HG03103 (cell line): Measurements from ENCODE around the gene BPIFB2.
"Not testable (repeated sequence)": the region's sequence is repeated elsewhere in the genome, so short reads cannot be mapped to it uniquely, and the experiment has no call there.

Experiments used
- ATAC-seq: cut with Tn5 transposase; IDR thresholded peaks from one replicate; pipeline ENCODE4 v1.9.1; 2021; ENCODE audit warnings: low read depth; ENCODE audit not compliant: unreplicated experiment

BPIFB2 gene

DNA sequence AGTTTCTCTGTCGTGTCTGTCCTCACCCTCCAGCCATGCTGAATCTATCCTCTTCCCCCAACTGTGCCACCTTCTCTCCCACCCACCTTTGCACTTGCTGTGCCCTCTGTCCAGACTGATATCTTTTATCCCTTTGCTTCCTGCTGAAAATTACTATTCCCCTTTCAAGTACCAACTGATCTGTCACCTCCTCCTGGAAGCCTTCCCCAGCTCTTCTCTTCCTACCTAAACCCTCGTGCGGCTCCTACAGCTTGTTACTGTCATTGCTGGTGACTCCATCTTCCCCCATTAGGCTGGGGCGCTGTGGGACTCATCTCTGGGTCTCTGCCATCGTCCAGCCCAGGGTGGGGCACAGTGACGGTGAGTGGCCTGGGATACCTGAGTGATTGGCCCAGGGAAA, 25.1 kb downstream of the BPIFB2 start:
- ATAC-seq: no peak

DNA sequence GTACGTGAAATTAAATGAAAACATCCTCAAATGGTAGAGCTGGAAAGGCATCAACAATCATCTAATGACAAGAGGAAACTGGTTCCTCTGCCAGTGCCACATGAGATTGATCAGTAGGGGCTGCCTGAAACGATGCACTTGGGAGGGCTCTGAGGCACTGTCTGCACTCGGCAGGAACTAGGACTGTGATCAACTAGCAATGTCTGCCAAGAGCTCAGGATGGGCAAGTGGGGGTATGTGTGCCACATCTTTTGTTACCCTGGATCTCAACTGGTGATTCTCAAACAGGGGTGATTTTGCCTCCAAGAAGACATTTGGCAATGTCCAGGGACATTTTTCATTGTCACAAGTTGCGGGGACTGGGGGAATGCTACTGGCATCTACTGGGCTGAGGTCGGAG, 25.9 kb downstream of the BPIFB2 start:
- ATAC-seq: no peak

DNA sequence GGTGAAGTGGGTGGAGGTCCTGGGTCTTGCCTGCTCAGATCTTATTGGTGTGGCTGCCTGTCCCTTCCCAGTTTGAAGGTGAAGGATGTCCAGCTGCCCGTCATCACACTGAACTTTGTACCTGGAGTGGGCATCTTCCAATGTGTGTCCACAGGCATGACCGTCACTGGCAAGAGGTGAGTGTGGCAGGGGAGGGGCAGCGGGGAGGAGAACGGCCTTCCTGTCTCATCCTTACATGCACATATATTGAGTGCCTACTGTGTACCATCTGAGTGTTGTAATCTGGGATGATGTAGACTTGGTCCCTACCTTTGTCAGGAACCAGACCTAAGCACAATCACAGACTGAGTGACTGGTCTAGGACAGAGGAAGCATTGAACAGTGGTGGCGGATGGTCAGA, 26.6 kb downstream of the BPIFB2 start:
- ATAC-seq: no peak

DNA sequence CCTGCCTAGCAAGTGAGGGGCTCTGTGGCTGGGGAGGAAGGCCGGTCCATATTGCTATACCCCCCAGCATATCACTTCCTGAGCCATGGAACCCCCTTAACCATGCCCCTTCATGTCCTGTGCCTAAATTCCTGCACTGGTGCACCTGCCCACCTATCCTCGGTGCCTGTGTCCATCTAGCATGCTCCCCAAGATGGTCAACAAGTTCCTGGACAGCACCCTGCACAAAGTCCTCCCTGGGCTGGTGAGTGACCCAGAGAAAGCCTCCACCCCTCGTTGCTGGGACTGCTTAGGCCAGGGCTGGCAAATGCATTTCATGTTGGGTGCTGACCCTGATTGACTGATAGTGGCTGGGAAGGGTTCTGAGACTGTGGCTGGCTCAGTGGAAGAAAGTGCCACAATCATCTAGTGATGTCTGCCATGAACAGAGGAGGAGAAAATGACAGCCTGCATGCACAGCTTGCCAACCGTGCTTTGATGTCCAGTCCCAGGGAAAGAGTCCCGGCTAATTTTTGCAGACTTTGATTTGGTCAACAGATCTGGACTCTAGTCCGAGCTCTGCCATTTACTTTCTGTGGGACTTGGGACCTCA, 27.5 kb downstream of the BPIFB2 start:
- ATAC-seq: no peak

DNA sequence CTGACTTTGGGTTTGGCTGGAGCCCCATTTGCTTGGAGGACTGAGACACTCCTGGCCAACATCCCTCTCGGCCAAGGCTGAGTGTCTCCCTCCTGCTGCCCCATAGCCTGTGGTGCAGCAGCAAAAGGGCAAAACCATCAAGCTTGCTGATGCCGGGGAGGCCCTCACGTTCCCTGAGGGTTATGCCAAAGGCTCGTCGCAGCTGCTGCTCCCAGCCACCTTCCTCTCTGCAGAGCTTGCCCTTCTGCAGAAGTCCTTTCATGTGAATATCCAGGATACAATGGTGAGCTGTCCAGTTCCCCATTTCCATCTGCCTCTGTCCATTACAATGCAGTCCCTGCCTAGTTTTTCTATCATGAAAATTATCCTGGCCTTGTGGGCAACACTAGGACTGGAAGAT, 30.0 kb downstream of the BPIFB2 start:
- ATAC-seq: no peak

DNA sequence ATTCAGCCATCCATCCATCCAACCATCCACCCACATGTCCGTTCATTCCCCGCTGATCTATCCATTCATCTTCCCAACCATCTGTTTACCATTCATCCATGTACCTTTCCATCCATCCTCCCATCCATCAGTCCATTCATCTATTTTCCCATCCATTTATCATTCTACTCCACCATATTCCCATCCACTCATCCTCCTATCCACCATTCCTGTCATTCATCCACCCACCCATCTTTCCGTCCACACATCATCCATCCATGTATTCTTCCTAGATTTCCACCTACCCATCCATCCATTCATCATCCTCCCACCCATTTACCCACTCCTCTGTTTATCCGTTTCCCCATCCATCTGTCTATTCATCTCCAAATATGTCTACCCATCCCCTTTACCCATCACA, 30.7 kb downstream of the BPIFB2 start:
- ATAC-seq: no peak

DNA sequence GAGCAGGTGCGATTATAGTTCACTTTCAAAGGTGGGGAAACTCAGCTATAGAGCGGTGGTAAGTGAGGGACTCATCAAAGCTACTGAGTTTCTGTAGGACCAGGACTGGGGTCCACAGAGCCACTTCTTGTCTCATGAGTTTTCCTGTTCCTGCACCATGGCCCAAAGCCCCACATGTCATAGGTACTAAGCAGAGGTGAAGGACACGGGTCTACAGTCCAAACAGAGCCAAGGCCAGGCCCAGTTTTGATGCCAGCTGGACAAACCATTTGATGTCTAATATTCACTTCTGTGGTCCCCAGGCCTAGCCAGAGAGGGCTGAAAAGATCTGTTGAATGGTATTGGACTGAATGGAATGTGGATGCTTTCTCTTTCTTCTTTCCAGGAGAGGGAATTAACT, 34.9 kb downstream of the BPIFB2 start:
- ATAC-seq: no peak

DNA sequence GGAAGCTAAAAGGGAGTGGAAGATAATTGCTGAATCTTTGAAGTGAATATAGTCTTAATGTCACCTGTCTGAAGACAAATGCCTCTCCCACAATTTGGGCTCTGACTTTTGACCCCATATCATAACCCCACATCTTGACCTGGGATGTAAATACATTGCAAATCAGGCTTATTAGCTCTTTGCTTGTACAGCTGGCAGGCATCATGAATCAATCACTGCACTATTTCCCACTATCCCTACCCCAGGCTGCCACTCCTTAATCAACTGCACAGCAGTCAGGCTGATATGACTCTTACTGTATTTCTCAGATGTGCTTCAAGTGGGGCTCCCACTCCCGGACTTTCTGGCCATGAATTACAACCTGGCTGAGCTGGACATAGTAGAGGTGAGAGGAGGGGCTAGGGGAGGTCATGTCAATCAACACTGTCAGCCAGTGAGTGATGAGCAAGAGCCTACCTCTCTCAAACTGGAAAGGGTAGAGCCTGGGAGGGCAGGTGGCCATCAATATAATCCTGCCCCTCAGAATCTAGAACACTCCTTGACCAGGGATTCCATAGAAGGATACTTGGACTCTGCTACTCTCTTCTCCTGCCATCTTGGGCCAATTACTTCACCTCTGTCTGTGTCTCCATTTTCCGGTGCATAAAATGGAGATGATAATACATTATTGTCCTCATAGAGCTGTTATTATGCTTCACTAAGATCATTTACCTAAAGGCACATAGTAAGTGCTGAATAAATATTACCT, 35.7 kb downstream of the BPIFB2 start:
- ATAC-seq: no peak

DNA sequence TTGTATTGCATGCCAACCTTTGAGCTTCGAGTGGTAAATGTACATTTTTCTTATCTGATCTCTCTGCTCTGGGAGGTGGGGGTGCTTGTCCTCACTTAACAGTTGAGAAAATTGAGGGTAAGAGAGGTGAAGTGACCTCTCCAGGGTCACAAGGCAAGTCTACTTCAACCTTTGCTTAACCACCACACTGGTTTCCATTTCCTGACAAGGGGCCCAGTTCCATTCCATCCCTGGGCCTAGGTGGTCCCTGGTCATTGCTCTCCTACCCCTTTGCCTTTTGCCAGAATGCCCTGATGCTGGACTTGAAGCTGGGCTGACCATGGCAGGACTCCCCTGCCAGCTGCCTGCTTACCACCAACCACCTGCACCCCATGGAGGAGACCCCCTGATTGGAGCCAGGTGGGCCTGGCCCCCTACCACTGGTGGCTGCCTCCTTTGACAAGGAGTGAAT, 36.3 kb downstream of the BPIFB2 start:
- ATAC-seq: no peak

DNA sequence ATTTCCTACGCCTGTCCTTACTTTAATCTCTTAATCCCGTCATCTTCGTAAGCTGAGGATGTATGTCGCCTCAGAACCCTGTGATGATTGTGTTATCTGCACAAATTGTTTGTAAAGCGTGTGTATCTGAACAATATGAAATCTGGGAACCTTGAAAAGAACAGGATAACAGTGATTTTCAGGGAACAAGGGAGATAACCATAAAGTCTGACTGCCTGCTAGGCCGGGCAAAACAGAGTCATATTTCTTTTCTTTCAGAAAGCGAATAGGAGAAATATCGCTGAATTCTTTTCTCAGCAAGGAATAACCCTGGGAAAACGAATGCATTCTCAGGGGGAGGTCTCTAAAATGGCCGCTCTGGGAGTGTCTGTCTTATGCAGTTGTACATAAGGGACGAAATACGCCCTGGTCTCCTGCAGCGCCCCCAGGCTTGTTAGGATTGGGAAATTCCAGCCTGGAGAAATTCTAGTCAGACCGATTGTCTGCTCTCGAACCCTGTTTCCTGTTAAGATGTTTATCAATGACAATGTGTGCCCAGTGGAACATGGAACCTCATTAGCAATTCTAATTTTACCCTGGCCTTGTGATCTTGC, 37.7 kb downstream of the BPIFB2 start:
- not testable (repeated sequence) for ATAC-seq

DNA sequence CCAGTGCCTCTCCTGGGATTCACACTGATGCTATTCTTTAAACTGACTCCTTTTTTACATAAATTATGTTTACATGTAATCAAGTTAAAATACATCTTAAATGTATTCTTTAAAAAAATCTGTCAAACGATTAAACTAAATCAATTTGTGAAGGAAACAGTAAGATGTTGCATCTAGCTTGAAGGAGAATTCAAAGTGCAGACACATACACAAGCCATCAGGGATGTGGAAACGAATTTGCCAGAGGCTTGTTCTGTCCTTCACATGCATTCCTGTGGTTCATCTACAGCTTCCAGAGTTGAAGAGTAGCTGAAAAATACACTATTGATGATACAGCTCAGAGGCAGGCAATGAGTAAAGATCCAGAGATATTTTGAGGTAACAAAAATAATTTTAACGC, 38.9 kb downstream of the BPIFB2 start:
- no peak for ATAC-seq

DNA sequence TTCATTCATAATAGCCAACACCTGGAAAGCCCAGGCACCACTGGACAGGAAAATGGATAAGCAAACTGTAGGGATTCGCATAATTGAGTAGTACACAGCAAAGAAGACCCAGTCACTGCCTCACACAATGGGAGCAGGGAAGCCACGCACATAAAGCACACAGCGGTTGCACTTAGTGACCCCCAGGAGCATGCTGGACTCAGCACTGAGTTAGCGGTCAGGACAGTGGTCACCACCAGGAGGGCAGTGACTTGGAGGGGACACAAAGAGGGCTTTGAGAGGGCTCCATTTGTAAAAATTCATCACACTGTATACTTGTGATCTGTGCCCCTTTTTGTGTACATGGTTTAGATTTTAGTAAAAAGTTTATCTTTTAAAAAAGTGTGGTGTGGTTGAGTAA, 43.8 kb downstream of the BPIFB2 start:
- no peak for ATAC-seq

DNA sequence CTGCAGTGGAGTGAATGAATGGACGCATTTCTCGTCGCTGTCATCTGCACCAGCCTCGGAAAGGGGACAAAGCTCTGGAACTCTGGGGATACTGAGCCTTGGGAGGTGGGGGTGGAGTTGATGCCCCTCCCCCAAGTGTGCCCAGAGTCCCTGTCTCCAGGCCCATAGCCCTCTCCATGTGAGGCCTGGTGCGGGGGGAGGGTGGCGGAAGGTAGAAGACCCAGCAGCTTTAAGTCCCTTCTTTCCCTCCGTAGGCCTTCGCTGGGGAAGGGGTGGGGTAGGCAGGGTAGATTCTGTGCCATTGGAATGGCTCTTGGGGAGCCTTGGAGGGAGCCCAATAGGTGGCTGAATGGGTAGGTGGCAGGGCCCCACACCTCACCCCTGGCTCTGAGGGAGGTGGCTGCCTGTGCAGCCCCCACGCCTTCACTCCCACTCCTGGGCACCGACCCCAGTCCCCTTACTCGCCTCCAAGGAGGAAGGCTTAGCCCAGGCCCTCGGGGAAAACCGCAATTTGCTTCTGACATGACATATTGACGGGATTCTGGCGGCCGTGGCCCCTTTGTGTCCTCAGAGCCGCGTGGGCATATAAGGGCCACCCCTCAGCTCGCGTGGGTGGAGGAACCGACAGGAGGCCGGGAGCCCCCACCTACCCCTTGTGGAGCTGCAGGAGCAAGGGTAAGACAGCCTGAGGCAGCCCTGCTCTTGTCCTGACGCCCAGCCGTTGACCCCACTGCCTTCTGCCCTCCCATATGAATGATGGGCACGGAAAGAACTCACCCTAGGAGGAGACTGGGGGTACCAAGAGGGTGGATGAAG, 46.0 kb downstream of the BPIFB2 start, which contains the start of gene BPIFB3:
Gene BPIFB3 (plus strand): TSS at position 613 of the 816 bp plus-strand sequence. CDS start 1,533 bp downstream, outside the sequence.
- ATAC-seq: no peak

DNA sequence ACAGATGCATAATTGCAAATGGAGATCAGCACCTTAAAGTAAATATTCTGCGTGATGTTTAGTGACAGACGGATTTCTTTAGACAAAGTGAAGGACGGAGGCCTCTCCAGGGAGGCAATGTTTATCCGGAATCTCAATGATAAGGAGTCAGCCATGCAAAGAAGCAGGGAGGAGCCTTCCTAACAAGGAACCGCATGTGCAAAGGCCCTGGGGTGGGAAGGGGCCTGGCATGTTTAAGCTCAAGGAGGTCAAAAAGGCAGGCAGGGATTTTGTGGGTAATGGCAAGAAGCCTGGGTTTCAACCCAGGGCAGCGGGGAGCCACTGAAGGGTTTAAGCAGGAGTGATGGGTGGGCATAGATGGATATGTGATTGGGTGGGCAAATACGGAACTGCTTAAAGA, 46.9 kb downstream of the BPIFB2 start:
- no peak for ATAC-seq

DNA sequence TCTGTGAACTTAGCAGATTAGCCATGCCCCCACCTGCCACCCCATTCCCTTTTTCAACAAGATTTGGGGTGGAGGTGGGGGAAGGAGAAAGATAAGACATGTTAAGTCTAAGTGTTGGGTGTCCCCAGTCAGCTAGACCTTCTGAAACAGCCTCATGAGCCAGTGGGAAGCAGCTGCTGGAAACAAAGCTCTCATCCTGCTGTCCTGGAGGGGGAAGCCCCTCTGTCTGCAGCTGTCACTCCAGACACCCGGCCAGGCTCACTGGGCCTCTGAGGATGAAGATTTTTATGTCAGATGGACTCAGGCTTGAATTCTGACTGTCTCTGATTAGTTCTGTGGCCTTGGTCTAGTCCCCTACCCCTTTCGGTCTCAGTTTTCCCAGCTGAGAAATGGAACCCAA, 47.3 kb downstream of the BPIFB2 start:
- ATAC-seq: no peak

DNA sequence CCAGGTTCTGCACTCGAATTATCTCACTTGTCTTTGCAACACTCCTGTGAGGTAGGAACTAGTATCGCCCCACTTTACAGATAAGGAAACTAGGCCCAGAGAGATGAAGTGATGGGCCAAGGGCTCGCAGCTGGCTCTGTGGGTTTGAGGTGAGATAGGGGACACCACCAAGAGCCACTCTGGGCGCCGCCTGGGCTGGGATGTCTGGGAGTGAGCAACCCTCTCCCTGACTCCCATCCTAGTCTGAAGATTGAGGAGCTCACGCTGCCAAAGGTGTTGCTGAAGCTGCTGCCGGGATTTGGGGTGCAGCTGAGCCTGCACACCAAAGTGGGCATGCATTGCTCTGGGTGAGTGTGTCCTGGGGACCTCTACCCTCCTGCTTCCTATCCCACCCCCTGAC, 51.6 kb downstream of the BPIFB2 start:
- no peak for ATAC-seq

DNA sequence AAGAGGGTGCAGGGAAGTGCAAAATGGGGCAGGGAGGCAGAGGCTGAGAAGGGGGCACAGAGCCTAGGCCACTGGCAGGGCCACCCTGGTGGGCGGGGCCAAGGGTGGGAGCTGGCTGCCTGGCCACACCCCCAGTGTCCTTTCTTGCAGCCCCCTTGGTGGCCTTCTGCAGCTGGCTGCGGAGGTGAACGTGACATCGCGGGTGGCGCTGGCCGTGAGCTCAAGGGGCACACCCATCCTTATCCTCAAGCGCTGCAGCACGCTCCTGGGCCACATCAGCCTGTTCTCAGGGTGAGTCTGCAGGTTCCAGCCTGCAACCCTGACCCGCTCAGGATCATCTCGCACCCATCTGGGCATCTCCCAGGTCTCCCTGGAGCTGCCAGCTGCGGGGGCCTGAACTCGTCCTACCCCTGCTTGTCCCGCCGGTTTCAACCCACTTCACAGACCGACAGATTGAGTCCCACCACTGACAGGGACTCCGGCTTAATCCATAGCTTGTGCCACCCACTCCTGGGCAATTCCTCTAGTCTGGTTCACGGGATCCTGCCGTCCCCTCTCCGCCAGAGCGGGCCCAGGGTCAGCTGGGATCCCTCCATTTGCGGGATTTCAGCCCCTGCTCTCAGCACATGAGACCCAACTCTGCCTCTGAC, 52.4 kb downstream of the BPIFB2 start:
- no peak for ATAC-seq

DNA sequence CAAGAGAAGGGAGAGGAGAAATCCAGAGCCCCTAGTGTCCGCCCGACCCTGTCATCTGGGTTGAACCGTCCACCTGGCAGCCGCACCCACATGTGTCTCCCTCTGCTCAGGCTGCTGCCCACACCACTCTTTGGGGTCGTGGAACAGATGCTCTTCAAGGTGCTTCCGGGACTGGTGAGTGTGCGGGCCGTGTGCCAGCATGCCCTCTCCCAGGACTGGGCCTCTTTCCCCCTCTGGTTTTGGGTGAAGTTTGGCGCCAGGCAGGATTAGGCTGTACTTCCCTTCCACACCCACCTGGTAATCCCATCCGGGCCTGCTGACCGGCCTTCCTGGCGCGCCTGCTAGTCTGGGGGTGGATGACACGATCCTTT, 54.1 kb downstream of the BPIFB2 start:
- ATAC-seq: no peak

DNA sequence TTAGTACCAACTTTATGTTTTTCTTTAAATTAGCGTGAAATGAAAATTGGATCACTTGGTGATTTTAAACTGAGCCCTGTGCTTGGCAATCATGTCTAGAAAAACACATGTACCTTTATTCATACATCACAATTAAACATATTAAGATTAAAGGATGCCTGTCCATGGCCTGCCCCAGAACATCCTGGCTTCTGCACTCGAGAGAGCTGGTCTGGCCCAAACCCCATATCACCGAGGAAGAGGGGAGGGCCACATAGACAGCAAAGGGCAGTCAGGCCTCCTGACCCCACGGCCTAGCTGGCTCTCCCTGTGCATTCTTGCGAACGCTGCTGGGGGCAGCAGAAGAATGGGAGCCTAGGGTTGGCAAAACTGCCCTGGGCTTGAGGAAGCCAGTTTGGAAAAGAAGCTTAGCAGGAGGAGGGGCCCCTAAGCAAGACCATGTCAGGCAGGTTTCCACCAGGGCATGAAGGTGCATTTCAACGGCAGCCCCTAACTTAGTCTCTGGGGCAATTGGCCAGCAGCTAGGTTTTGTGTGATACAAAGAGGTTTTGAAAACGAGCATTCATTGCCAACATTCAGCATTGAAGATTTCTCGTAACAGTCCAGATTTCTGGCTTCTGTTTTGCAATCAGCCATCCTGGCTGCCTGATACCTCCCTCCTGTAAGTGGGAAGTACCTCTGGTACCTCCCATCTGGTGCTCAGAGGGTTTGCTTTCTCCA, 54.8 kb downstream of the BPIFB2 start:
- no peak for ATAC-seq

DNA sequence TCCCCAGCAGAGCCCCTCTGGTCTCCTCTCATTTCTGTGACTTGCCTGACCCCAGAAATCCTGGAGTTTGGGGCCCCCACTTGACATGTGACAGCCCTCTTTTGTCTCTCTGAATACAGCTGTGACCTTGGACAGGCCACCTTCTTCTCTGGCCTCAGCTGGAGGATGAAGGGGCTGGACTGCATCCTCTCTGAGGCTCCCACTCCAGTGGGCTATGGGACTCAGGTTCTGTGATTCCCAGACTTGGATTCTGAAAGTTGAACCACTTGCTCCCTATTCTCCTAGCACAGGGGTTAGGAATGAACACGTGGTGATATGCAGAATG, 55.3 kb downstream of the BPIFB2 start:
- no peak for ATAC-seq
